ENCODE data around the gene ARHGAP11A.
A peak's percentile ranks its signal among the peaks of the same experiment; 100 is the strongest.
"Not testable (repeated sequence)": the region's sequence is repeated elsewhere in the genome, so short reads cannot be mapped to it uniquely, and the experiment has no call there.

Gene ARHGAP11A

GRCh38 chr15:32615051-32615870 is at the start of gene ARHGAP11A:
ARHGAP11A (plus strand) TSS chr15:32615504; CDS start chr15:32616212, 708 bp downstream.
- not testable (repeated sequence) for DNase-seq

DNA sequence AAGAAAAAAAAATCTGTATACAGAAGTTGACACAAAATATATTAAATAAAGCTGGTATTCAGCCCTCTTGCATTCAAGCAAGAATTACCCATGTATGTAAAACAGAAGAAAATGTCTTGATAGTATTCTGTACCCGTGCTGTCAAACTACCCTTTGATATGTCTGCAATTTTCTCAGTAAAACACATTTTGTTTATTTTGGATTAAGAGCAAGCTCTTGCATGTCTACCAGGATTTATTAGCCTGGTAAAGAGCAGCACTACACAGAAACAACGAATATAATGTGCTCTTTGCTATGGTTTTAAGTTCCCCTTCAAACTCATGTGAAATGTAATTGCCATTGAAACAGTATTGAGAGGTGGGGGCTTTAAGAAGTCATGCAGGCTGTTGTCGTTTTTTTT is 46.3 kb upstream of the ARHGAP11A start:
- DNase-seq = not testable (repeated sequence)

- DNase-seq = not testable (repeated sequence)
These were observed 36.8 kb upstream of the ARHGAP11A start for GRCh38 chr15:32578482-32578881.

- DNase-seq = not testable (repeated sequence)
These were observed 29.5 kb upstream of the ARHGAP11A start for GRCh38 chr15:32585844-32586243.

- DNase-seq = not testable (repeated sequence)
These were observed 22.2 kb upstream of the ARHGAP11A start, which contains the start of gene GOLGA8N for GRCh38 chr15:32593151-32593550. GOLGA8N (plus strand) TSS chr15:32593456.

GRCh38 chr15:32609518-32609917 is 5.8 kb upstream of the ARHGAP11A start:
- DNase-seq = not testable (repeated sequence)

GRCh38 chr15:32610719-32611118 is 4.6 kb upstream of the ARHGAP11A start:
- not testable (repeated sequence) for DNase-seq

DNA sequence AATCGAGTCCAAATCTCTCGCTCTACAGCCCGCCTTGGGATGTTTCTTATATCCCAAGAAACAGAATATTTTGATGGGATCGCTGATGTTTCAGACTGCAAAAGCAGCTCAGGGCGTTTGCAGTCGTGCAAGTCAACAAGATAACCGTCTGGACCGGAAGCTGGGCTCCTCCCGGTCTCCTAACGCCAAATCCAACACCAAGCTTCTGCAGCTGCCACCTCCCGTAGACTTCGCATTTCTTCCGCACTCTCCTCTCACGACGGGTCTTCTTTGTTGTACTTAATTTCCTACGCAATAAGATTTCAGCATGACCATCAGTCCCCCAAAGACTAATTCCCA is 623 bp upstream of the ARHGAP11A start:
- not testable (repeated sequence) for DNase-seq

DNA sequence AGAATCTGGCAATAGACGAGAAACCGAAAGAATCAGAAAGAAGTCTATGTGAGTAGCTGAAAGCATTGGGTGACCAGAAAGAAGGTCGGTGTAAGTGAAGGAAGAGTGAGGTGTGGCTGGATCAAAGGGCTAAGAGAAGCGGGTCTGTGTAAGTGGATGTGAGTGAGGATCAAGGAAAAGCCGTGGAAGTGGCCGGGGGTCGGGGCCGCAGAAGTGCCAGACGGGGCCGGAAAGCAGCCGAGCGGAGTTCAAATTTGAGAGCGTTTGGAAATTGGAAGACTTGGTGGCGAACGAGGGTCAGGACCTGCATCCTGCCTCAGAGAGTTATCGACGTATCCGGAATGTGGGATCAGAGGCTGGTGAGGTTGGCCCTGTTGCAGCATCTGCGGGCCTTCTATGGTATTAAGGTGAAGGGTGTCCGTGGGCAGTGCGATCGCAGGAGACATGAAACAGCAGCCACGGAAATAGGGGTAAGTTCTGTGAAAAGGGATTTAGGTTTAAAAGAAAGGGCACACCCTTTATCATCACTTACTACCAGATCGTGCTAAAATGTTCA is 645 bp downstream of the ARHGAP11A start:
- DNase-seq = not testable (repeated sequence)

DNA sequence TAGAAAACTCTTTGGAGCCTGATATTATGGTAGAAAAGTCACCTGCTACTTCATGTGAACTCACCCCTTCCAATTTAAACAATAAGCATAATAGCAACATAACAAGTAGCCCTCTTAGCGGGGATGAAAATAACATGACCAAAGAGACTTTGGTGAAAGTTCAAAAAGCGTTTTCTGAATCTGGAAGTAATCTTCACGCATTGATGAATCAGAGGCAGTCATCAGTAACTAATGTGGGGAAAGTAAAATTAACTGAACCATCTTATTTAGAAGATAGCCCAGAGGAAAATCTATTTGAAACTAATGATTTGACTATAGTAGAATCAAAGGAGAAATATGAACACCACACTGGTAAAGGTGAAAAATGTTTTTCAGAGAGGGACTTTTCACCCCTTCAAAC is 21.1 kb downstream of the ARHGAP11A start:
- no peak for DNase-seq

GRCh38 chr15:32636908-32637567 is 21.7 kb downstream of the ARHGAP11A start:
- DNase-seq = no peak

DNA sequence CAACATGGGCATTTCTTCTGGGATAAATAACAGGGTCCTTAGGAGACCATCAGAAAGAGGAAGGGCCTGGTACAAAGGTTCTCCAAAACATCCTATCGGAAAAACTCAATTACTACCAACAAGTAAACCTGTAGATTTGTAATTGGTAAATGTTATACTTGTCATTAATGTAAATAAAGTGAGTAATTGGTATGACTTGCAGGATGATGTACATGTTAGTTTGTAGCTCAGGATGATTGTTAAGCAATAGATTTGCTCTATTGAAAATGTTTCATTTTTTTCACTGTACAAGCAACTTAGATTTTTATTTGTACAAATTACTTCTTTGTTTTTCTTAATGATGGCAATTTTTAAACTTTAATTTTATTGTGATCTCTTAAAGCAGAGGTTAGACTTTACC is 22.4 kb downstream of the ARHGAP11A start:
- DNase-seq = no peak

- no peak for DNase-seq
These were observed 26.3 kb downstream of the ARHGAP11A start, which contains the start of gene SCG5 for GRCh38 chr15:32641517-32642059. SCG5 (plus strand) TSS chr15:32641710; CDS start chr15:32643593, 1,883 bp downstream.

DNA sequence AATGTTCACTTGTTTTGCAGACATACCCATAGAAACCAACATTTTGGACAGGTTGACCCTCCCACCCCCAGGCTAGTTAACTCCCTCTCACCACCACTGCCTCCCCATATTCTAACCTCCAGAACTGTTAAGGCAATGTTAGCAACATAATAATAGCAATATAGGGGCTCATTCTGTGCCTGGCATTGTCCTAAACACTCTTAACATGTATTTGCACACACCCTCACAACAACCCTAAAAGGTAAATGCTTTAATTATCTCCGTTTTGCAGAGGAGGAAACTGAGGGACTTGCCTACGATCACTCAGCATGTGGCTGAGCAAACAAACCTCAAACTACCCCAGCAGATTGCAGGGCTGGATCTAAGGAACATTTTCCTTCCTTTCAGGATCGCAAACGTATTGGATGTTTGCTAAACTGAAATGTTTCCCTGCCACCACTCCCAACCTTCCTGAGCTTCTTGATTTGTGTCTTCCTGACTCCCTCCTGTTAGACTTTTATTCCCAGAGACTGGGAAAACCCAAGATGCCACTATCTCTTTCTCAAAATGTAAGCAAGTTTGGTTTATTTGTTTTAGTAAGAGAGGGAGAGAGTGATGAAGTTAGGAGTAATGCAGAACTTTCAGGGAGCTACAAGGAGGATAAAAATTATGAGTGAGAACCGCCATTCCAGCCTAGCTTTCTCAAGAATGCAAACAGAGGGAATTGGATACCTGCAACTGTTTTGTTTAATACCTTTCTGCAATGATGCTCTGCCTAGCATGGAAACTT is 27.5 kb downstream of the ARHGAP11A start:
- no peak for DNase-seq

DNA sequence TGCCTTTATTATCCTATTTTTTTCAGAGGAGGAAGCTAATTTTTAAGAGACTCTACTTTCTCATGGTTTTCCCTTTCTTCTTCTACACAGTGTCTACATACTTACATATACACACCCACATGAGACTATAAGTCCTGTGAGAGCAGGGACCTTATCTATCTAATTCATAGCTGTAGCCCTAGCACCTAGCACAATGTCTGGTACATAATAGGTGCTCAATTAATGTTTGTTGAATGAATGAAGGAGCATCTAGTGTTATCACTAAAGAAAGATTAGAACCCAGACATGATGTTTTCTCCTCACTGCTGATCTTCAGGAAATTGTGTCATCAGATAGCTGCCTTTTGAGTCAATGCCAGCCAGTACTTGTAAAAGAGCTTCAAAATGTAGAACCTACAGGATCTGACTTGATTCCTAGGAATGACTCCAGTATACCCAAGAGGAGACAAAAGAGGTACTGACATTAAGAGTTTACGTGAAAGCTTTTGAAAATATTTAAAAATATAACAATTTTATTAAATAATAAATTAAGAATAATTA is 28.7 kb downstream of the ARHGAP11A start:
- DNase-seq = no peak

DNA sequence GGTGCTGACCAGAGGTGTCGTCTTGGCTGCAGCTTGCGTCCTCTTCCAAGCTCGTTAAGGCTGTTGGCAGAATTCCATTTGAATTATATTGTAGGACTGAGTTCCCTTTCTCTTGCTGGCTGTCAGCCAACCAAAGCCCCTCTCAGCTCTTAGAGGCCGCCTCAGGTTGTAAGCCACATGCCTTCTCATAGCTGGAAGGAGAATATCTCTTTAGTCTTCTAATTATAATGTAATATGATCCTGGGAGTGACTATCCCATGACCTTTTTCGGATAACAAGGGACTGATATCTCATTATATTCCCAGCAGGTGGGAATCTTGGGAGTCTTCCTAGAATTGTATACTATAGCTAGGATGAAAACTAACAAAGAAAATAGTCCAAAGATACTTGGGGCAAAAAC is 31.0 kb downstream of the ARHGAP11A start:
- no peak for DNase-seq

DNA sequence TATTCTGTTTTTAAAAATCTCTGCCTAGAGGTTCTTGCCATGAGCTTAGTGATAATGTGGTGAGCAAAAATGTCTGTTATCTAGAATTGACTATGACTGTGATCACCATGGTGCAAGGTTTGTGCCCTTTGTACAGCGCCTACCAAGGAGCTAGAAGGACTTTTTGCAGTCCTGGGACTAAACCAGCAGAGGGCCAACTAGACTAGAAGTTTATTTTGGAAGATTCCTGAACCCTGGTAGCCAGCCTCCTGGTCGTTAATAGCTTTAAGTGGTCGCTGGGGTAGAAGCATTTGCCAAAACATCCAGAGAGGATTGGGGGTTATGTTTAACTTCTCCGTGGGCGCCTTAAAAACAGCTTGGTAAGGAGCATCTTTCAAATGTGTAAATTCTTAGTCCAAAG is 34.0 kb downstream of the ARHGAP11A start:
- DNase-seq = no peak

DNA sequence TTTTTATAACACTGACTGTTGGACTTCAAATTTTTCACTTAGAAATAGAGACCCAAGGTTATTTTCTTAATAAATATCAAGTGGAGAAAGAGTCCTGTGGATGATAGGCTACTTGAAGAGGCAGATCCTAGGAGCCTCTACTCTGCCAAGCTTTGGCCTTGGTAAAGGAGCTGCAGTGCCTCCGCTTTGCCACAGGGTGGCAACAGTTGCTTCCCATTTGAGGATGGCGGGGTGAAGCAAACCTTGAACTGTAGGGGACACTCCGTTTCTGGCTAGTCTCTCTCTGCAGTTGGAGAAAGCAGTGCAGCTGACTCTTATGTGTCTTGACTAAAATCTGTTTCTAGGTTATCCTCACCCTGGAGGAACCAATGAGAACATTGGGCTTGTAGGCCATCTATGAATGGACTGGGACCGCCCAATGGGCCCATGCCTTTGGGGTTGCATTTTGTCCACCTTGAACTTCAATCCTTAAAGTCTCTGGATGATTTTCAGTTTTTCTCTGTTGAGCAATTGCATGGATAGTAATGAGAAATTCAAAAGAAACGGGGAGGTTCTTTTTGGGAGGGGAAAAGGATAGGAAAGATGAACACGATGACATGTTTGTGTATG is 36.0 kb downstream of the ARHGAP11A start:
- peak in 1 of 2 experiments; percentile 50 for DNase-seq

DNA sequence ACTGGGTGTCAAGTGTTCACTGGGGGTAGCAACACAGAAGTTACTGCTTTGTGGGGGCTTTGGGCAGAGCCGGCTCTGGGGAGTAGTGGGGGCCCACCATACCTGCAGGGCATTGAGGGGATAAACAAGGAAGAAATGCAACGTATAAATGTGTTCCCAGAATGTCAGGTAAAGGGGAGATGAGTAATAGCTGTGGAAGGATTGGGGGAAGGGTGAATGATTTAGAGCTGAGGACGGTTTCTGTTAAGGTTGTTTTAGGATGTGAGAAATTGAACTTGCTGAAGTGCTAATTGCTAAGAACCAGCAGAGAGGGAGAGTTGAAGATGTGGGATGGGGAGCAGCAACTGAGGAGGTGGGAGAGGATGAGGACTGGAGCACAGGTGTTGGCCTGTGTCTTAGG is 36.9 kb downstream of the ARHGAP11A start:
- DNase-seq = no peak

DNA sequence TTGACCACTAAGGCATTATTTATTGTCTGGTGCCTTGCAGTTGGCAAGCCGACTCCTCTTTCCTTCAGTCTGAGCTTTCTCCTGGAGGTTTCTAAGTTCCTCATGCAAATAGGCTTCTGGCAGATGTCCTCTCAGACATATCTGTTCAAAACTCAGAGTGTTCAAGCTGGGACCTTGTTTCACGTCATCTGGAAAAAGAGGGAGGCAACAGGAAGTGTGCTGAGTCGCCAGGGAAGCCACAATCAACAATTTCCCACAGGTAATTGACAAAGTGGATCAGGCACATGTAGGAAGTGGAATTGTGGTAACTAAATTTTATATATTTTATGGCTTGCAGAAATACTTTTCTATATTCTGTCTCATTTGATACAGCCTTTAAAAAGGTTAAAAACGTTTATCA is 40.8 kb downstream of the ARHGAP11A start:
- DNase-seq = no peak

GRCh38 chr15:32656496-32656895 is 41.2 kb downstream of the ARHGAP11A start:
- no peak for DNase-seq
